Erythroblast (primary cell): ENCODE results near the gene PRORP.
"Not testable (repeated sequence)": the region's sequence is repeated elsewhere in the genome, so short reads cannot be mapped to it uniquely, and the experiment has no call there.

Experiments used
- DNase-seq, 2 experiments: peaks; one replicate each; lab custom pipeline; 2025; lab: John Stamatoyannopoulos, UW
- GATA1 ChIP-seq: IDR thresholded peaks from 2 replicates; pipeline ENCODE4 v1.6.1; 2011; ENCODE audit warnings: low read depth, mild to moderate bottlenecking, control low read depth, low read length, moderate library complexity
- POLR2A ChIP-seq: IDR thresholded peaks from 2 replicates; pipeline ENCODE4 v1.6.1; 2011; ENCODE audit warnings: mild to moderate bottlenecking, low read length

The PRORP gene

GRCh38 chr14:35122696-35123387 is 490 bp downstream of the PRORP start:
- TF ChIP-seq POLR2A (no peak), GATA1 (no peak)
- peak in 1 of 2 experiments; percentile 40 for DNase-seq

- no peak for TF ChIP-seq POLR2A
- TF ChIP-seq GATA1 = no peak
- no peak for DNase-seq
Observed at GRCh38 chr14:35123388-35123703, 994 bp downstream of the PRORP start.

GRCh38 chr14:35124127-35124526 is 1.8 kb downstream of the PRORP start:
- no peak for DNase-seq
- TF ChIP-seq POLR2A (no peak), GATA1 (no peak)

GRCh38 chr14:35133542-35134328 is 11.4 kb downstream of the PRORP start:
- no peak for DNase-seq
- TF ChIP-seq GATA1 (no peak), POLR2A (no peak)

- DNase-seq = no peak
Observed at GRCh38 chr14:35134329-35135123, 12.2 kb downstream of the PRORP start.

GRCh38 chr14:35138585-35138984 is 16.2 kb downstream of the PRORP start:
- no peak for TF ChIP-seq GATA1
- no peak for TF ChIP-seq POLR2A

More at GRCh38 chr14:35134329-35135123, 12.2 kb downstream of the PRORP start:
- TF ChIP-seq POLR2A (no peak), GATA1 (no peak)

GRCh38 chr14:35140718-35141581 is 18.6 kb downstream of the PRORP start:
- no peak for TF ChIP-seq GATA1
- no peak for TF ChIP-seq POLR2A
- peak; percentile 25 to 59 for DNase-seq

More at GRCh38 chr14:35138585-35138984, 16.2 kb downstream of the PRORP start:
- DNase-seq = no peak

- DNase-seq = no peak
- TF ChIP-seq GATA1 (no peak), POLR2A (no peak)
Observed at GRCh38 chr14:35144029-35144428, 21.7 kb downstream of the PRORP start.

GRCh38 chr14:35146711-35147149 is 24.4 kb downstream of the PRORP start:
- no peak for TF ChIP-seq GATA1
- TF ChIP-seq POLR2A = no peak
- no peak for DNase-seq

- TF ChIP-seq GATA1 (no peak), POLR2A (no peak)
Observed at GRCh38 chr14:35147186-35147585, 24.8 kb downstream of the PRORP start.

GRCh38 chr14:35147711-35148110 is 25.4 kb downstream of the PRORP start:
- no peak for TF ChIP-seq POLR2A
- TF ChIP-seq GATA1 = no peak
- no peak for DNase-seq

More at GRCh38 chr14:35147186-35147585, 24.8 kb downstream of the PRORP start:
- DNase-seq = no peak

GRCh38 chr14:35149239-35149638 is 26.9 kb downstream of the PRORP start:
- DNase-seq = no peak

GRCh38 chr14:35152531-35152930 is 30.2 kb downstream of the PRORP start:
- not testable (repeated sequence) for DNase-seq

More at GRCh38 chr14:35149239-35149638, 26.9 kb downstream of the PRORP start:
- TF ChIP-seq POLR2A = no peak
- TF ChIP-seq GATA1 = no peak
